ENCODE data around the gene STMND1. TPM values are rescaled to one million over a fixed set of nuclear protein-coding genes. Genes with fewer than 3 reads are reported as not detected.

Gene STMND1
- total RNA-seq, 1 experiment from 2014 or later, result not detected

DNA sequence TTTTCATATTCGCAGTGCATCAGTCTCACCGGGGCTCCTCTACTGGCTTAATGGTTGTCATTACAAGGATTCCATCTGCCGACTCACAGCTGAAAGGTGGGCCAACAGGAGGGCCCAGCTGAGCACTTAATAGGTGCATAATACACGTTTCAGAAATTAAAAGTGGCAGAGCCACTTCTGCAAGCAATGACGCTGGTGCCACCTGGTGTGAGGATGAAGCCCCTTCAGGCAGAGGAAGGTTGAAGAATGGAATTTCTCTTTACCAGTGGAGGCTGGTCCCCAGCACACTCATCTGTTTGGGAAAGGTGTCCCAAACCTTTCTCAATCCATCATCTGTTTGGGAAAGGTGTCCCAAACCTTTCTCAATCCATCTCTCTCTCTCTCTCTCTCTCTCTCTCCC lies 8.2 kb upstream of the STMND1 start:
- H3K27me3 ChIP-seq (replicated peaks; ENCODE audit: control insufficient read depth, insufficient read depth, low read length), result no peaks in the 10 kb centered on the region
- BruUV-seq (replicated peaks), result no TSS peak
- no peak overlapping the region for H3K4me3 Mint-ChIP-seq (ENCODE audit: unreplicated experiment)
- H3K36me3 Mint-ChIP-seq (ENCODE audit: insufficient read depth, unreplicated experiment), result no peaks in the 10 kb centered on the region
- no peak overlapping the region for H3K4me3 ChIP-seq (ENCODE audit: low read depth, low read length)
- H3K27me3 Mint-ChIP-seq (ENCODE audit: insufficient read depth, unreplicated experiment), result peaks cover 3% of the 10 kb centered on the region
- ChIA-PET CTCF (no interaction called here), POLR2A (no interaction called here)
- intact Hi-C loops (cut with micrococcal nuclease; ENCODE audit: unreplicated experiment), result no loop called here
- TF ChIP-seq, protein P1, sequence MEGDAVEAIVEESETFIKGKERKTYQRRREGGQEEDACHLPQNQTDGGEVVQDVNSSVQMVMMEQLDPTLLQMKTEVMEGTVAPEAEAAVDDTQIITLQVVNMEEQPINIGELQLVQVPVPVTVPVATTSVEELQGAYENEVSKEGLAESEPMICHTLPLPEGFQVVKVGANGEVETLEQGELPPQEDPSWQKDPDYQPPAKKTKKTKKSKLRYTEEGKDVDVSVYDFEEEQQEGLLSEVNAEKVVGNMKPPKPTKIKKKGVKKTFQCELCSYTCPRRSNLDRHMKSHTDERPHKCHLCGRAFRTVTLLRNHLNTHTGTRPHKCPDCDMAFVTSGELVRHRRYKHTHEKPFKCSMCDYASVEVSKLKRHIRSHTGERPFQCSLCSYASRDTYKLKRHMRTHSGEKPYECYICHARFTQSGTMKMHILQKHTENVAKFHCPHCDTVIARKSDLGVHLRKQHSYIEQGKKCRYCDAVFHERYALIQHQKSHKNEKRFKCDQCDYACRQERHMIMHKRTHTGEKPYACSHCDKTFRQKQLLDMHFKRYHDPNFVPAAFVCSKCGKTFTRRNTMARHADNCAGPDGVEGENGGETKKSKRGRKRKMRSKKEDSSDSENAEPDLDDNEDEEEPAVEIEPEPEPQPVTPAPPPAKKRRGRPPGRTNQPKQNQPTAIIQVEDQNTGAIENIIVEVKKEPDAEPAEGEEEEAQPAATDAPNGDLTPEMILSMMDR (IDR thresholded peaks at IDR 0.05; ENCODE audit: insufficient read depth in 1 of 2, low read depth in 1 of 2, low read length in 1 of 2, severe bottlenecking in 1 of 2, unreplicated experiment in 1 of 2), result peak in 1 of 2 experiments; percentile 33
- H3K9me3 ChIP-seq, result no peaks in the 10 kb centered on the region
- no peak for DNase-seq
- H3K9me3 Mint-ChIP-seq (ENCODE audit: unreplicated experiment), result no peaks in the 10 kb centered on the region
- no peak overlapping the region for H3K27ac Mint-ChIP-seq (ENCODE audit: unreplicated experiment)
- H3K4me1 Mint-ChIP-seq (ENCODE audit: low read depth, unreplicated experiment), result no peaks in the 10 kb centered on the region
- H3K4me1 ChIP-seq, result no peaks in the 10 kb centered on the region
- H3K36me3 ChIP-seq (ENCODE audit: control insufficient read depth, insufficient read depth, low read length), result no peaks in the 10 kb centered on the region

DNA sequence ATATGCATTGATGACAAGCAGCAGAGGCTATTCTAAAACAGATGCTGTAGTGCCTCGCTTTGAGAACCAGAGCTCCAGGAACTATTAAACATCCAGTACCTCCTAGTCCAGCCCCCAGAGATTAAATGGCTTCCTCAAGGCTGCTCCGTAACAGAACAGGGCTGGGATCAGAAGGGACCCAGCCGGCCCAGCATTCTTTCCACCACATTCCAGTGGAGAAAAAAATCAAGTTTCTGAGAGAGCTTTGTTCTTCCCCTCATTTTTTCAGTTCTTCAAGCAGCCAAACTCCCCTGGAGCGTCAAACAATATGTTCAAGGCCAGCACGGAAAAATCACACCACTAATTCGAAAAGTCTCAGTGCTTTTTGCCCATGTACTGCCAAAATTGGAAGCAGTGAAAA lies 5.8 kb upstream of the STMND1 start:
- intact Hi-C loops (cut with micrococcal nuclease; ENCODE audit: unreplicated experiment), result no loop called here
- CTCF ChIA-PET, result interaction anchor here (0.6 kb wide), 1 partner anchor 477 kb away, joined by 3 read pairs; no protein-coding TSS in a partner anchor
- DNase-seq, result no peak
- peaks cover 11% of the 10 kb centered on the region for H3K27me3 Mint-ChIP-seq (ENCODE audit: insufficient read depth, unreplicated experiment)
- Histone ChIP-seq H3K4me3 (ENCODE audit: low read depth, low read length) (no peak overlapping the region), H3K4me1 (no peaks in the 10 kb centered on the region), H3K27me3 (replicated peaks; ENCODE audit: control insufficient read depth, insufficient read depth, low read length) (no peaks in the 10 kb centered on the region; the same call in 1 of the 2 replicates), H3K36me3 (ENCODE audit: control insufficient read depth, insufficient read depth, low read length) (no peaks in the 10 kb centered on the region), H3K9me3 (no peaks in the 10 kb centered on the region)
- TF ChIP-seq, protein P1 (IDR thresholded peaks at IDR 0.05; ENCODE audit: insufficient read depth in 1 of 2, low read depth in 1 of 2, low read length in 1 of 2, severe bottlenecking in 1 of 2, unreplicated experiment in 1 of 2), result no peak
- no peak overlapping the region for H3K27ac Mint-ChIP-seq (ENCODE audit: unreplicated experiment)
- no peaks in the 10 kb centered on the region for H3K36me3 Mint-ChIP-seq (ENCODE audit: insufficient read depth, unreplicated experiment)
- H3K9me3 Mint-ChIP-seq (ENCODE audit: unreplicated experiment), result no peaks in the 10 kb centered on the region
- POLR2A ChIA-PET, result no interaction called here
- no peaks in the 10 kb centered on the region for H3K4me1 Mint-ChIP-seq (ENCODE audit: low read depth, unreplicated experiment)
- H3K4me3 Mint-ChIP-seq (ENCODE audit: unreplicated experiment), result no peak overlapping the region
- BruUV-seq (replicated peaks), result no TSS peak

DNA sequence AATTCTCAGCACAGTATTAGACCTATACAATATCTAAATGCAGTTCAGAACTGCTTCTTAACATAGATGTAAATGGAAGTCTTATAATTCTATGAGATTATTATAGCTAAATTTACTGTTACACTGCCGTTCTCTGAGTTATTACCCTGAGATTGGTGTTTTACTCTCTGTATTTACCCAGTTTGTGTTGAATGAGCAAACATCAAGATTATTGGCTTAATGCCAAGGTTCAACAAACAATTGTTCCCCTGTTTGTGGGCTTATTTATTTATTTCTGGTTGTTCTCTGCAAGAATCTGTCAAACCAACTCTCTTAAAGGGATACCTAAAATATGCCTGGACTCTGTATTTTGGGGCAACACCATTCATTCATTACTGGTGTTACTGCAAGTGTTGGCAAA lies 5.2 kb upstream of the STMND1 start:
- DNase-seq, result no peak

More for the DNA sequence above, 5.2 kb upstream of the STMND1 start:
- H3K4me3 Mint-ChIP-seq (ENCODE audit: unreplicated experiment), result no peak overlapping the region
- peaks cover 3% of the 10 kb centered on the region for H3K4me1 Mint-ChIP-seq (ENCODE audit: low read depth, unreplicated experiment)
- ChIA-PET CTCF (interaction anchor here (0.6 kb wide), 1 partner anchor 477 kb away, joined by 3 read pairs; no protein-coding TSS in a partner anchor), POLR2A (no interaction called here)
- H3K27me3 Mint-ChIP-seq (ENCODE audit: insufficient read depth, unreplicated experiment), result peaks cover 13% of the 10 kb centered on the region
- H3K36me3 Mint-ChIP-seq (ENCODE audit: insufficient read depth, unreplicated experiment), result no peaks in the 10 kb centered on the region
- no TSS peak for BruUV-seq (replicated peaks)
- no peaks in the 10 kb centered on the region for H3K9me3 Mint-ChIP-seq (ENCODE audit: unreplicated experiment)
- Histone ChIP-seq H3K36me3 (ENCODE audit: control insufficient read depth, insufficient read depth, low read length) (no peaks in the 10 kb centered on the region), H3K9me3 (no peaks in the 10 kb centered on the region), H3K4me1 (no peaks in the 10 kb centered on the region), H3K4me3 (ENCODE audit: low read depth, low read length) (no peak overlapping the region), H3K27me3 (replicated peaks; ENCODE audit: control insufficient read depth, insufficient read depth, low read length) (no peaks in the 10 kb centered on the region; the same call in 1 of the 2 replicates)
- TF ChIP-seq, protein P1 (IDR thresholded peaks at IDR 0.05; ENCODE audit: insufficient read depth in 1 of 2, low read depth in 1 of 2, low read length in 1 of 2, severe bottlenecking in 1 of 2, unreplicated experiment in 1 of 2), result no peak
- H3K27ac Mint-ChIP-seq (ENCODE audit: unreplicated experiment), result no peak overlapping the region
- intact Hi-C loops (cut with micrococcal nuclease; ENCODE audit: unreplicated experiment), result no loop called here
